Measurements from ENCODE around the gene MAPRE2.
"Not testable (repeated sequence)": the region's sequence is repeated elsewhere in the genome, so short reads cannot be mapped to it uniquely, and the experiment has no call there.

GRCh38 chr18:35150195-35150594, 109.0 kb downstream of the MAPRE2 start:
- not testable (repeated sequence) for TF ChIP-seq SMC3 (conservative IDR thresholded peaks at IDR 0.05; ENCODE audit: poor library complexity); EZH2 (IDR thresholded peaks at IDR 0.05; ENCODE audit: borderline replicate concordance, insufficient read depth, low read length, poor library complexity, severe bottlenecking); RAD21 (conservative IDR thresholded peaks at IDR 0.05); MXI1 (conservative IDR thresholded peaks at IDR 0.05; ENCODE audit: poor library complexity, severe bottlenecking); CTCF (IDR thresholded peaks at IDR 0.05; ENCODE audit: poor library complexity, severe bottlenecking); POLR2AphosphoS5 (IDR thresholded peaks at IDR 0.05); EP300 (conservative IDR thresholded peaks at IDR 0.05; ENCODE audit: poor library complexity, severe bottlenecking); REST (IDR thresholded peaks at IDR 0.05; ENCODE audit: borderline replicate concordance); TAF1 (IDR thresholded peaks at IDR 0.05; ENCODE audit: low read depth)
